EH (cell line): ENCODE results near the gene PALD1.

Experiments
- DNase-seq: peaks from one replicate; pipeline ENCODE4 v3.0.0-alpha.2; 2015; ENCODE audit warnings: low read depth

PALD1 gene

GRCh38 chr10:70507966-70508365 lies 29.4 kb downstream of the PALD1 start:
- no peak for DNase-seq

- peak; percentile 42 for DNase-seq
Measured at GRCh38 chr10:70508912-70509756, 30.6 kb downstream of the PALD1 start.

GRCh38 chr10:70509757-70510147 lies 31.2 kb downstream of the PALD1 start:
- DNase-seq = no peak

GRCh38 chr10:70510453-70510852 lies 31.9 kb downstream of the PALD1 start:
- DNase-seq = no peak

GRCh38 chr10:70510904-70511303 lies 32.3 kb downstream of the PALD1 start:
- no peak for DNase-seq

- peak; percentile 58 for DNase-seq
Measured at GRCh38 chr10:70512149-70512639, 33.6 kb downstream of the PALD1 start.

- DNase-seq = no peak
Measured at GRCh38 chr10:70513848-70514309, 35.3 kb downstream of the PALD1 start.

- DNase-seq = no peak
Measured at GRCh38 chr10:70514591-70514990, 36.0 kb downstream of the PALD1 start.

GRCh38 chr10:70515035-70515667 lies 36.6 kb downstream of the PALD1 start:
- DNase-seq = no peak

GRCh38 chr10:70518695-70519094 lies 40.1 kb downstream of the PALD1 start:
- peak; percentile 77 for DNase-seq

GRCh38 chr10:70523057-70523456 lies 44.5 kb downstream of the PALD1 start:
- DNase-seq = no peak

- no peak for DNase-seq
Measured at GRCh38 chr10:70523549-70523948, 45.0 kb downstream of the PALD1 start.

GRCh38 chr10:70528314-70528713 lies 49.7 kb downstream of the PALD1 start:
- no peak for DNase-seq

- peak; percentile 78 for DNase-seq
Measured at GRCh38 chr10:70528741-70529362, 50.3 kb downstream of the PALD1 start.

- no peak for DNase-seq
Measured at GRCh38 chr10:70529848-70530247, 51.3 kb downstream of the PALD1 start.

GRCh38 chr10:70530315-70530714 lies 51.7 kb downstream of the PALD1 start:
- no peak for DNase-seq

- DNase-seq = no peak
Measured at GRCh38 chr10:70532554-70533188, 54.1 kb downstream of the PALD1 start.

GRCh38 chr10:70533189-70533558 lies 54.6 kb downstream of the PALD1 start:
- no peak for DNase-seq

GRCh38 chr10:70534281-70534680 lies 55.7 kb downstream of the PALD1 start:
- no peak for DNase-seq

GRCh38 chr10:70535001-70535400 lies 56.4 kb downstream of the PALD1 start:
- DNase-seq = no peak

GRCh38 chr10:70535451-70535850 lies 56.9 kb downstream of the PALD1 start:
- DNase-seq = no peak

GRCh38 chr10:70536196-70536861 lies 57.8 kb downstream of the PALD1 start:
- DNase-seq = no peak
